ENCODE results near the gene SLCO4A1.

The SLCO4A1 gene

DNA sequence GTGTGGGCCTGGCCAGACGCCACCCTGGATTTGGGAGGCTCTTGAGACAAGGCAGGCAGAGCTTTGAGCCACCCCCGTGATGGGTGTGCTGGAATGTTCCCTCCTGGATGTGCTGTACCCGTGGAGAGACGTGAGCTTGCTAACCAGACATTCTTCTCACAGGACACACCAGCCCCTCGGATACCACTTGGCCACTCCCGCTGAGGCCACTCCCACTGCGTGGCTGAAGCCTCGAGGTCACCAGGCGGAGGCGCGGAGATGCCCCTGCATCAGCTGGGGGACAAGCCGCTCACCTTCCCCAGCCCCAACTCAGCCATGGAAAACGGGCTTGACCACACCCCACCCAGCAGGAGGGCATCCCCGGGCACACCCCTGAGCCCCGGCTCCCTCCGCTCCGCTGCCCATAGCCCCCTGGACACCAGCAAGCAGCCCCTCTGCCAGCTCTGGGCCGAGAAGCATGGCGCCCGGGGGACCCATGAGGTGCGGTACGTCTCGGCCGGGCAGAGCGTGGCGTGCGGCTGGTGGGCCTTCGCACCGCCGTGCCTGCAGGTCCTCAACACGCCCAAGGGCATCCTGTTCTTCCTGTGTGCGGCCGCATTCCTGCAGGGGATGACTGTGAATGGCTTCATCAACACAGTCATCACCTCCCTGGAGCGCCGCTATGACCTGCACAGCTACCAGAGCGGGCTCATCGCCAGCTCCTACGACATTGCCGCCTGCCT lies 14.1 kb downstream of the SLCO4A1 start:
- no peak overlapping the region for H3K4me2 ChIP-seq (ENCODE audit: insufficient read depth, low read length, poor library complexity, severe bottlenecking)
- no peaks in the 10 kb centered on the region for H3K9me3 ChIP-seq (replicated peaks in 1 of 2; ENCODE audit: control insufficient read depth in 2 of 2, insufficient read depth in 1 of 2, low read depth in 1 of 2, low read length in 2 of 2)
- H2AK5ac ChIP-seq (ENCODE audit: low read depth, low read length), result peak overlapping the region; percentile 63
- H2BK15ac ChIP-seq (ENCODE audit: low read length), result peak overlapping the region; percentile 30
- no peaks in the 10 kb centered on the region for H3K36me3 ChIP-seq (replicated peaks in 1 of 2; ENCODE audit: control insufficient read depth in 2 of 2, insufficient read depth in 2 of 2, low read length in 2 of 2)
- no peak overlapping the region for H4K91ac ChIP-seq (ENCODE audit: low read depth, low read length, poor library complexity)
- H2BK120ac ChIP-seq (ENCODE audit: low read depth, low read length), result no peak overlapping the region
- H3K18ac ChIP-seq (ENCODE audit: low read length), result peak overlapping the region; percentile 65
- no peak overlapping the region for H3K27ac ChIP-seq (replicated peaks; ENCODE audit: low read length)
- DNase-seq (ENCODE audit: low spot score), result no peak
- H4K8ac ChIP-seq (ENCODE audit: low read depth, low read length), result no peak overlapping the region
- H2BK5ac ChIP-seq (ENCODE audit: low read length), result peak overlapping the region; percentile 29
- H3K4me3 ChIP-seq (ENCODE audit: low read length in 2 of 2), result no peak overlapping the region
- no CpG with 5 or more reads among the region's 39 CpGs for WGBS, 2 donors (ENCODE audit: extremely low coverage in 2 of 2, insufficient read length in 2 of 2, insufficient replicate concordance in 1 of 2)
- no peak overlapping the region for H3K9ac ChIP-seq (ENCODE audit: low read depth, low read length, poor library complexity)
- peaks cover 2 to 5% of the 10 kb centered on the region in 2 donors for H3K4me1 ChIP-seq (ENCODE audit: control insufficient read depth in 2 of 2, insufficient read depth in 1 of 2, low read depth in 1 of 2, low read length in 2 of 2)
- H3K79me1 ChIP-seq (ENCODE audit: low read depth, low read length), result peaks cover 8% of the 10 kb centered on the region
- H3K4ac ChIP-seq (ENCODE audit: low read length), result peak overlapping the region; percentile 84
- peak overlapping the region; percentile 95 for H3K23ac ChIP-seq (ENCODE audit: low read depth, low read length, poor library complexity)
- peaks cover 0 to 21% (median 0%) of the 10 kb centered on the region in 3 experiments for H3K27me3 ChIP-seq (ENCODE audit: control insufficient read depth in 3 of 3, insufficient read depth in 3 of 3, low read depth in 1 of 3, low read length in 3 of 3)
- H2AFZ ChIP-seq (ENCODE audit: low read length), result no peak overlapping the region
- peak overlapping the region; percentile 84 for H2BK12ac ChIP-seq (ENCODE audit: low read length)
- peak overlapping the region; percentile 98 for H3K14ac ChIP-seq (ENCODE audit: low read length)

DNA sequence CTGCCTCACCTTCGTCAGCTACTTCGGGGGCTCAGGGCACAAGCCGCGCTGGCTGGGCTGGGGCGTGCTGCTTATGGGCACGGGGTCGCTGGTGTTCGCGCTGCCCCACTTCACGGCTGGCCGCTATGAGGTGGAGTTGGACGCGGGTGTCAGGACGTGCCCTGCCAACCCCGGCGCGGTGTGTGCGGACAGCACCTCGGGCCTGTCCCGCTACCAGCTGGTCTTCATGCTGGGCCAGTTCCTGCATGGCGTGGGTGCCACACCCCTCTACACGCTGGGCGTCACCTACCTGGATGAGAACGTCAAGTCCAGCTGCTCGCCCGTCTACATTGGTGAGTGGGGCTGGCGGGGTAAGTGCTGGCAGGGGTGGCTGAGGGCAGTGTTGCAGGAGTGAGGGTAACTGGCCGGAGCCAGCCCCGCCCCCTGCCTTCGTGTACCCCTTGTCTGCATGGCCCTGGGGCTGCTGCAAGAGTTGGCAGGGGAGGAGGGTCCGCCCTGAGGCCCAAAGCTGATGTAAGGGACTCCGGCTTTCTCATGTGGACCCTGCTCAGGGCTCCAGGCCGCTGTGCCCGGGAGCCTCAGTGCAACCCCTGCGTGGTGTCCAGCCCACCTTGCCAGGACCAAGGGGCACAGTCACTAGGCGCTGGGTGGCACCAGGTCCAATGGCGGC lies 14.8 kb downstream of the SLCO4A1 start:
- H4K91ac ChIP-seq (ENCODE audit: low read depth, low read length, poor library complexity), result no peak overlapping the region
- no peak overlapping the region for H3K9ac ChIP-seq (ENCODE audit: low read depth, low read length, poor library complexity)
- peak overlapping the region; percentile 84 for H3K4ac ChIP-seq (ENCODE audit: low read length)
- H3K4me2 ChIP-seq (ENCODE audit: insufficient read depth, low read length, poor library complexity, severe bottlenecking), result no peak overlapping the region
- peak overlapping the region; percentile 98 for H3K14ac ChIP-seq (ENCODE audit: low read length)
- peaks cover 0 to 26% (median 0%) of the 10 kb centered on the region in 3 experiments for H3K27me3 ChIP-seq (ENCODE audit: control insufficient read depth in 3 of 3, insufficient read depth in 3 of 3, low read depth in 1 of 3, low read length in 3 of 3)
- peaks cover 8% of the 10 kb centered on the region for H3K79me1 ChIP-seq (ENCODE audit: low read depth, low read length)
- H3K36me3 ChIP-seq (replicated peaks in 1 of 2; ENCODE audit: control insufficient read depth in 2 of 2, insufficient read depth in 2 of 2, low read length in 2 of 2), result no peaks in the 10 kb centered on the region
- H3K4me3 ChIP-seq (ENCODE audit: low read length in 2 of 2), result no peak overlapping the region
- H2BK15ac ChIP-seq (ENCODE audit: low read length), result no peak overlapping the region
- WGBS, 2 donors (ENCODE audit: extremely low coverage in 2 of 2, insufficient read length in 2 of 2, insufficient replicate concordance in 1 of 2), result no CpG with 5 or more reads among the region's 37 CpGs
- H2AFZ ChIP-seq (ENCODE audit: low read length), result no peak overlapping the region
- no peak overlapping the region for H3K27ac ChIP-seq (replicated peaks; ENCODE audit: low read length)
- no peak overlapping the region for H2BK120ac ChIP-seq (ENCODE audit: low read depth, low read length)
- peak overlapping the region; percentile 95 for H3K23ac ChIP-seq (ENCODE audit: low read depth, low read length, poor library complexity)
- peak overlapping the region; percentile 66 for H2BK5ac ChIP-seq (ENCODE audit: low read length)
- no peak overlapping the region for H4K8ac ChIP-seq (ENCODE audit: low read depth, low read length)
- peak overlapping the region; percentile 84 for H2BK12ac ChIP-seq (ENCODE audit: low read length)
- H3K4me1 ChIP-seq (ENCODE audit: control insufficient read depth in 2 of 2, insufficient read depth in 1 of 2, low read depth in 1 of 2, low read length in 2 of 2), result peaks cover under 1 to 5% of the 10 kb centered on the region in 2 donors
- DNase-seq (ENCODE audit: low spot score), result no peak
- peak overlapping the region; percentile 63 for H2AK5ac ChIP-seq (ENCODE audit: low read depth, low read length)
- no peaks in the 10 kb centered on the region for H3K9me3 ChIP-seq (replicated peaks in 1 of 2; ENCODE audit: control insufficient read depth in 2 of 2, insufficient read depth in 1 of 2, low read depth in 1 of 2, low read length in 2 of 2)
- peak overlapping the region; percentile 13 for H3K18ac ChIP-seq (ENCODE audit: low read length)

DNA sequence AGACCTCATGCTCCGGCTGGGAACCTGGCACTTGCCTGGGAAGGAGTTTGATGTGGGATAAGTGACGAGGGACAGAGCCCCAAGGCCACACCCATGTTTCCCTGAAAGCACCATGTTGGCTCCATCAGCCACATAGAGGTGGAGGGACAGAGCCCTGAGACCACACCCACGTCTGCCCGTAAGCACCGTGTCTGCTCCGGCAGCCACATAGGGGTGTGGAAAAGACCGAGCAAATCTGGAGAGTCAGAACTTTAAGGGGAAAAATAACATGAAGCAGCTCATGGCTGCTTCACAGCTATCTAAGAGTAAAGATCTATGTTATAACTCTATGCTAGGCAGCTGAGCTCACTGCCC lies 15.3 kb downstream of the SLCO4A1 start:
- no peaks in the 10 kb centered on the region for H3K9me3 ChIP-seq (replicated peaks in 1 of 2; ENCODE audit: control insufficient read depth in 2 of 2, insufficient read depth in 1 of 2, low read depth in 1 of 2, low read length in 2 of 2)
- peaks cover 0 to 30% (median 0%) of the 10 kb centered on the region in 3 experiments for H3K27me3 ChIP-seq (ENCODE audit: control insufficient read depth in 3 of 3, insufficient read depth in 3 of 3, low read depth in 1 of 3, low read length in 3 of 3)
- peak overlapping the region; percentile 49 for H2BK15ac ChIP-seq (ENCODE audit: low read length)
- H3K4me3 ChIP-seq (ENCODE audit: low read length in 2 of 2), result no peak overlapping the region
- H3K4ac ChIP-seq (ENCODE audit: low read length), result no peak overlapping the region
- DNase-seq (ENCODE audit: low spot score), result no peak
- H3K14ac ChIP-seq (ENCODE audit: low read length), result no peak overlapping the region
- no peak overlapping the region for H2BK5ac ChIP-seq (ENCODE audit: low read length)
- H2BK12ac ChIP-seq (ENCODE audit: low read length), result peak overlapping the region; percentile 46
- H3K23ac ChIP-seq (ENCODE audit: low read depth, low read length, poor library complexity), result no peak overlapping the region
- WGBS, 2 donors (ENCODE audit: extremely low coverage in 2 of 2, insufficient read length in 2 of 2, insufficient replicate concordance in 1 of 2), result no CpG with 5 or more reads among the region's 7 CpGs
- H2AFZ ChIP-seq (ENCODE audit: low read length), result no peak overlapping the region
- no peak overlapping the region for H4K8ac ChIP-seq (ENCODE audit: low read depth, low read length)
- H2BK120ac ChIP-seq (ENCODE audit: low read depth, low read length), result no peak overlapping the region
- peaks cover 8% of the 10 kb centered on the region for H3K79me1 ChIP-seq (ENCODE audit: low read depth, low read length)
- H3K18ac ChIP-seq (ENCODE audit: low read length), result no peak overlapping the region
- no peak overlapping the region for H3K27ac ChIP-seq (replicated peaks; ENCODE audit: low read length)
- no peaks in the 10 kb centered on the region for H3K36me3 ChIP-seq (replicated peaks in 1 of 2; ENCODE audit: control insufficient read depth in 2 of 2, insufficient read depth in 2 of 2, low read length in 2 of 2)
- H4K91ac ChIP-seq (ENCODE audit: low read depth, low read length, poor library complexity), result no peak overlapping the region
- peaks cover 0 to 2% of the 10 kb centered on the region in 2 donors for H3K4me1 ChIP-seq (ENCODE audit: control insufficient read depth in 2 of 2, insufficient read depth in 1 of 2, low read depth in 1 of 2, low read length in 2 of 2)
- no peak overlapping the region for H3K4me2 ChIP-seq (ENCODE audit: insufficient read depth, low read length, poor library complexity, severe bottlenecking)
- H3K9ac ChIP-seq (ENCODE audit: low read depth, low read length, poor library complexity), result no peak overlapping the region
- no peak overlapping the region for H2AK5ac ChIP-seq (ENCODE audit: low read depth, low read length)

DNA sequence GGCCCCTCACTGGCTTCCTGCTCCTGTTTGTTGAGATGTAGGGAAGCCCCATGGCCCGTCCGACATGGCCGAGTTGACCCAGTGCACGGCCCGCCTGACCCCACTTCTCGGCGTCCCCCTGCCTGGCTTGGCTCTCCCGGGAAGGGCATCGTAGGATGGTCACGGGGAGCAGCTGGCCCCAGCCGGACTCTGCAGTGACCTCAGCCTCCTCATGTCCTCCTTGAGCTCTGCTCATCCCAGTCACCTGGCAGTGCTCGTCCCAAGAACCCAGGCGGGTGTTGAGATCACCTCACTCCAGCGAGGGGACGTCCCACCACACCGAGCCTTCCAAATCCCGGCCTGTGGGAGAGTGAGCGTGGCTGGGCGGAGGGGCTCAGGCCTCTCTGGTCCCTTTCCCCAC lies 15.7 kb downstream of the SLCO4A1 start:
- no peak overlapping the region for H3K14ac ChIP-seq (ENCODE audit: low read length)
- H2BK12ac ChIP-seq (ENCODE audit: low read length), result no peak overlapping the region
- no peak overlapping the region for H4K91ac ChIP-seq (ENCODE audit: low read depth, low read length, poor library complexity)
- no peak for DNase-seq (ENCODE audit: low spot score)
- H3K9ac ChIP-seq (ENCODE audit: low read depth, low read length, poor library complexity), result no peak overlapping the region
- no peak overlapping the region for H2BK5ac ChIP-seq (ENCODE audit: low read length)
- peaks cover 8% of the 10 kb centered on the region for H3K79me1 ChIP-seq (ENCODE audit: low read depth, low read length)
- no peaks in the 10 kb centered on the region for H3K9me3 ChIP-seq (replicated peaks in 1 of 2; ENCODE audit: control insufficient read depth in 2 of 2, insufficient read depth in 1 of 2, low read depth in 1 of 2, low read length in 2 of 2)
- no peak overlapping the region for H3K23ac ChIP-seq (ENCODE audit: low read depth, low read length, poor library complexity)
- peak overlapping the region; percentile 92 for H4K8ac ChIP-seq (ENCODE audit: low read depth, low read length)
- WGBS, 2 donors (ENCODE audit: extremely low coverage in 2 of 2, insufficient read length in 2 of 2, insufficient replicate concordance in 1 of 2), result no CpG with 5 or more reads among the region's 19 CpGs
- H3K27ac ChIP-seq (replicated peaks; ENCODE audit: low read length), result no peak overlapping the region
- no peak overlapping the region for H3K4ac ChIP-seq (ENCODE audit: low read length)
- no peak overlapping the region for H2AFZ ChIP-seq (ENCODE audit: low read length)
- H2BK15ac ChIP-seq (ENCODE audit: low read length), result peak overlapping the region; percentile 49
- no peak overlapping the region for H3K4me3 ChIP-seq (ENCODE audit: low read length in 2 of 2)
- H3K36me3 ChIP-seq (replicated peaks in 1 of 2; ENCODE audit: control insufficient read depth in 2 of 2, insufficient read depth in 2 of 2, low read length in 2 of 2), result no peaks in the 10 kb centered on the region
- peaks cover 0 to 28% (median 0%) of the 10 kb centered on the region in 3 experiments for H3K27me3 ChIP-seq (ENCODE audit: control insufficient read depth in 3 of 3, insufficient read depth in 3 of 3, low read depth in 1 of 3, low read length in 3 of 3)
- peak overlapping the region; percentile 76 for H3K18ac ChIP-seq (ENCODE audit: low read length)
- H3K4me1 ChIP-seq (ENCODE audit: control insufficient read depth in 2 of 2, insufficient read depth in 1 of 2, low read depth in 1 of 2, low read length in 2 of 2), result peaks cover 0 to under 1% of the 10 kb centered on the region in 2 donors
- no peak overlapping the region for H2BK120ac ChIP-seq (ENCODE audit: low read depth, low read length)
- H2AK5ac ChIP-seq (ENCODE audit: low read depth, low read length), result peak overlapping the region; percentile 28
- H3K4me2 ChIP-seq (ENCODE audit: insufficient read depth, low read length, poor library complexity, severe bottlenecking), result no peak overlapping the region
